Ammon's horn (tissue), 1 donor: ENCODE data around the gene RASSF1.
"Not testable (repeated sequence)": the region's sequence is repeated elsewhere in the genome, so short reads cannot be mapped to it uniquely, and the experiment has no call there.

Source experiments
- DNase-seq: peaks from one replicate; pipeline ENCODE4 v3.0.0-alpha.2; 2016; ENCODE audit warnings: low spot score

RASSF1 gene

GRCh38 chr3:50284121-50284520 is 56.5 kb downstream of the RASSF1 start:
- DNase-seq, result not testable (repeated sequence)
